ENCODE data around the gene SGCD.

The SGCD gene

DNA sequence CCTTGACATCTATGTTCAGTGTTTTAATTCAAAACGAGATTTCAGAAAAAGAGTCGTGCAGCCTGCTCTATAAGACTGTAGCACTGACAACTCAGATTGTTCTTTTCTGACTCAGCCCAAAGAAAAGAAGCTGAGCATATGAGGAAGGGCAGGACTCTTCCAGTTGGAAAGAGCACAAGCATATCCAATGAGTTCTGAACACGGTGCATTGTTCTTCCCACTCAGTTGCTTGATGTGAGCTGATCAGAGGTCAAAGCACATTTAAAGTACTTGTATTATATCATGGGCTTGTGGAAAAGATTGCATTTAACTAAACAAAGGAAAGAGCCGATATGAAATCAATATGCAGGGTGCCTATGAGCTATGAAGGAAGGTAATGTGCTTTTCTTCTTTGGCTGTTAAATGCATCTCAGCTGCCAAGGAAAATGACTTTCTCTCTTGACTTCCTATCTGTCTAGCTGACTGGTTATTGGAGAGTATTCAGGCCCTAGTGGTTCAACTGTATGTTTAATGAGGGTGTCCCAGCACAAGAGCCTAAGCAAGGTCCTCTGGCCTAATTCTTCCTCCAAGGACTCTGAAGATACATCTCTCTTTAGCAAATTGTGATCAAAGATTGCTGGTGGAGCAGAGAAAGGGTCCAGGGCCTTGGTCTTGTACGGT is 296.5 kb downstream of the SGCD start:
- H3K4me3 ChIP-seq (ENCODE audit: control insufficient read depth in 1 of 7, extremely low read depth in 1 of 7, insufficient read depth in 4 of 7, low read depth in 2 of 7, low read length in 6 of 7) = no peak overlapping the region
- DNase-seq = no peak
- no peaks in the 10 kb centered on the region for H3K36me3 ChIP-seq (ENCODE audit: control insufficient read depth in 4 of 4, insufficient read depth in 4 of 4, low read length in 3 of 4)
- no peaks in the 10 kb centered on the region for H3K9me3 ChIP-seq (ENCODE audit: control extremely low read depth in 1 of 5, control insufficient read depth in 4 of 5, insufficient read depth in 2 of 5, low read depth in 1 of 5, low read length in 4 of 5)
- POLR2A ChIA-PET = no interaction called here
- H3K27ac ChIP-seq (ENCODE audit: insufficient read depth in 1 of 2, low read depth in 1 of 2, low read length in 2 of 2, poor library complexity in 1 of 2, severe bottlenecking in 2 of 2) = no peak overlapping the region
- CTCF ChIA-PET = no interaction called here
- no peaks in the 10 kb centered on the region for H3K4me1 ChIP-seq (ENCODE audit: control extremely low read depth in 1 of 4, control insufficient read depth in 4 of 4, insufficient read depth in 4 of 4, low read length in 3 of 4)
- 97% methylated on average over 3 of the region's 5 CpGs for WGBS (ENCODE audit: insufficient coverage)
- H3K27me3 ChIP-seq (replicated peaks in 2 of 5; ENCODE audit: control insufficient read depth in 4 of 5, insufficient read depth in 5 of 5, low read length in 4 of 5) = no peaks in the 10 kb centered on the region

DNA sequence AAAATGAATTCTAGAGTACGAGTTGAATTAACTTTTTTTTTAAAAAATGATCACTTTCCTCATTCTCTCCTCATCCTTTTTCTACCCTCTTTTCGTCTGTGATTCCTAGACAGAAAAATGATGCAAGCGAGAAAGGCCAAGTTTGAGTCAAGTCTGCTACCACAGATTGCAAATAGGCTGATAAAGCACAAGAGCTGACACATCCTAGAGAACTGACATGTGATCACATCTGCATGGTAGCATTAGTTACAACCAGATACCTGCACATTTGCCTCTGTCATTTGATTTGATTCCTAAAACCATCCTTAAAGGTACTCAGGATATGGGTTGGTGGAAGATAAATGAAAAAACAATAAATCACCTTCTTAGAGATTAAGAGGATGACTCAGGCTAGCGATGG is 297.7 kb downstream of the SGCD start:
- H3K27me3 ChIP-seq (replicated peaks in 2 of 5; ENCODE audit: control insufficient read depth in 4 of 5, insufficient read depth in 5 of 5, low read length in 4 of 5) = no peaks in the 10 kb centered on the region
- H3K4me3 ChIP-seq (ENCODE audit: control insufficient read depth in 1 of 7, extremely low read depth in 1 of 7, insufficient read depth in 4 of 7, low read depth in 2 of 7, low read length in 6 of 7) = no peak overlapping the region
- ChIA-PET POLR2A (no interaction called here), CTCF (no interaction called here)
- no peak overlapping the region for H3K27ac ChIP-seq (ENCODE audit: insufficient read depth in 1 of 2, low read depth in 1 of 2, low read length in 2 of 2, poor library complexity in 1 of 2, severe bottlenecking in 2 of 2)
- H3K36me3 ChIP-seq (ENCODE audit: control insufficient read depth in 4 of 4, insufficient read depth in 4 of 4, low read length in 3 of 4) = no peaks in the 10 kb centered on the region
- 100% methylated on average over 2 of the region's 4 CpGs for WGBS (ENCODE audit: insufficient coverage)
- DNase-seq = no peak
- no peaks in the 10 kb centered on the region for H3K9me3 ChIP-seq (ENCODE audit: control extremely low read depth in 1 of 5, control insufficient read depth in 4 of 5, insufficient read depth in 2 of 5, low read depth in 1 of 5, low read length in 4 of 5)
- no peaks in the 10 kb centered on the region for H3K4me1 ChIP-seq (ENCODE audit: control extremely low read depth in 1 of 4, control insufficient read depth in 4 of 4, insufficient read depth in 4 of 4, low read length in 3 of 4)

DNA sequence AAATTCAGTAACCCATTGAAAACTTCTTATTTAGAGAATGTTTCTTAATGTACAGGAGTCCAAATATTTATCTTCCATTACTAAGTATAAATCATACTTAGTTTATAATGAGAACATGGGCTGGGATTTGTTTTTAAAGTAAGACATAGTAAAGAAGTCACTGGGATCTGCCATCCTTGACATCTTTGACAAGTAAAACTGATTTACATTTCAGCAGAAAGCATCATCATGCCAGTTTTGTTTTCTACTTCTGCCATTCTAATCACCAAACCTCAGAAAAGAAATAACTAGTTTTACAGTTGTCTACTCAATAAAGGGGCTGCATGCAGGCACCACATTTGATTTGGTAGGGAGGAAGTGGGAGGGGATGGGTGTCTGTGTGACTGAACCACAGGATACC is 301.5 kb downstream of the SGCD start:
- Histone ChIP-seq H3K27me3 (replicated peaks in 2 of 5; ENCODE audit: control insufficient read depth in 4 of 5, insufficient read depth in 5 of 5, low read length in 4 of 5) (no peaks in the 10 kb centered on the region), H3K4me3 (ENCODE audit: control insufficient read depth in 1 of 7, extremely low read depth in 1 of 7, insufficient read depth in 4 of 7, low read depth in 2 of 7, low read length in 6 of 7) (no peak overlapping the region), H3K36me3 (ENCODE audit: control insufficient read depth in 4 of 4, insufficient read depth in 4 of 4, low read length in 3 of 4) (no peaks in the 10 kb centered on the region), H3K27ac (ENCODE audit: insufficient read depth in 1 of 2, low read depth in 1 of 2, low read length in 2 of 2, poor library complexity in 1 of 2, severe bottlenecking in 2 of 2) (no peak overlapping the region), H3K4me1 (ENCODE audit: control extremely low read depth in 1 of 4, control insufficient read depth in 4 of 4, insufficient read depth in 4 of 4, low read length in 3 of 4) (no peaks in the 10 kb centered on the region), H3K9me3 (ENCODE audit: control extremely low read depth in 1 of 5, control insufficient read depth in 4 of 5, insufficient read depth in 2 of 5, low read depth in 1 of 5, low read length in 4 of 5) (no peaks in the 10 kb centered on the region)
- ChIA-PET POLR2A (no interaction called here), CTCF (no interaction called here)
- no peak for DNase-seq

DNA sequence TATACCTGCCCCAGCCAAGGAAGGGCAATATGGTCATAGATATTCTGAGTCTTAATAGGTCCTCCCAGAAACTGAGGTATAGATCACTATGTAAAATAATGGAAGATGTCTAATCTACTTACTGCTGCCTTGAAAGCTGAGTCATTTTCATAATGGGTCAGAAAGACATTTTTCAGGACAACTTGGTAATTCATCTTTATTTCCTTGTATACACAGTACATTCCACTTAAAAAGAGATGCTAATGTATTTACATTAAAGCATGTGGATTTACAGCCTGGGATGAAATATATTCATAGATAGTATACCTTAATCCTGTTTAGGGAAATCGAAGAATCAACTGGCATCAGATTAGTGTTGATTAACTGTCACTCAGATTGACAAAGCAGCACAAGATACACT is 304.0 kb downstream of the SGCD start:
- CTCF ChIA-PET = no interaction called here
- Histone ChIP-seq H3K4me1 (ENCODE audit: control extremely low read depth in 1 of 4, control insufficient read depth in 4 of 4, insufficient read depth in 4 of 4, low read length in 3 of 4) (no peaks in the 10 kb centered on the region), H3K27ac (ENCODE audit: insufficient read depth in 1 of 2, low read depth in 1 of 2, low read length in 2 of 2, poor library complexity in 1 of 2, severe bottlenecking in 2 of 2) (no peak overlapping the region), H3K4me3 (ENCODE audit: control insufficient read depth in 1 of 7, extremely low read depth in 1 of 7, insufficient read depth in 4 of 7, low read depth in 2 of 7, low read length in 6 of 7) (no peak overlapping the region), H3K36me3 (ENCODE audit: control insufficient read depth in 4 of 4, insufficient read depth in 4 of 4, low read length in 3 of 4) (no peaks in the 10 kb centered on the region), H3K9me3 (ENCODE audit: control extremely low read depth in 1 of 5, control insufficient read depth in 4 of 5, insufficient read depth in 2 of 5, low read depth in 1 of 5, low read length in 4 of 5) (no peaks in the 10 kb centered on the region), H3K27me3 (replicated peaks in 2 of 5; ENCODE audit: control insufficient read depth in 4 of 5, insufficient read depth in 5 of 5, low read length in 4 of 5) (no peaks in the 10 kb centered on the region)
- no CpG with 5 or more reads among the region's 1 CpG for WGBS (ENCODE audit: insufficient coverage)
- POLR2A ChIA-PET = interaction anchor here (0.6 kb wide), 1 partner anchor 225 kb away, joined by 5 read pairs; no protein-coding TSS in a partner anchor
- DNase-seq = no peak

DNA sequence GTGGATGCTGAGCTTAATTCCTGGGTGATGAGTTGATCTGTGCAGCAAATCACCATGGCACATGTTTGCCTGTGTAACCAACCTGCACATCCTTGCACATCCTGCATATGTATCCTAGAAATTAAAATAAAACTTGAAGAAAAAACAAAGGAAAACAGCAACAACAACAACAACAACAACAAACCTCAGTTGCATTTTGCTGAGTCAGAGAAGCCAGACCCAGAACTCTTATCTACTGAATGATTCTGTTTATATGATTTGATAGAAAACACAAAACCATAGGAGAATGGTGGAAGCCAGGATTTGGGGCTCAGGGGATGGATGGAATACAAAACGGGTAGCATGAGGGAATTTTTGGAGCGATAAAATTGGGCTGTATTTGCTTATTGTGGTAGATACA is 307.3 kb downstream of the SGCD start:
- H3K9me3 ChIP-seq (ENCODE audit: control extremely low read depth in 1 of 5, control insufficient read depth in 4 of 5, insufficient read depth in 2 of 5, low read depth in 1 of 5, low read length in 4 of 5) = no peaks in the 10 kb centered on the region
- ChIA-PET POLR2A (no interaction called here), CTCF (interaction anchor here (0.7 kb wide), 1 partner anchor 16 kb away, joined by 3 read pairs; no protein-coding TSS in a partner anchor)
- H3K4me1 ChIP-seq (ENCODE audit: control extremely low read depth in 1 of 4, control insufficient read depth in 4 of 4, insufficient read depth in 4 of 4, low read length in 3 of 4) = no peaks in the 10 kb centered on the region
- H3K4me3 ChIP-seq (ENCODE audit: control insufficient read depth in 1 of 7, extremely low read depth in 1 of 7, insufficient read depth in 4 of 7, low read depth in 2 of 7, low read length in 6 of 7) = no peak overlapping the region
- H3K27me3 ChIP-seq (replicated peaks in 2 of 5; ENCODE audit: control insufficient read depth in 4 of 5, insufficient read depth in 5 of 5, low read length in 4 of 5) = no peaks in the 10 kb centered on the region
- DNase-seq = no peak
- no peak overlapping the region for H3K27ac ChIP-seq (ENCODE audit: insufficient read depth in 1 of 2, low read depth in 1 of 2, low read length in 2 of 2, poor library complexity in 1 of 2, severe bottlenecking in 2 of 2)
- WGBS (ENCODE audit: insufficient coverage) = 100% methylated on average over 1 of the region's 2 CpGs
- no peaks in the 10 kb centered on the region for H3K36me3 ChIP-seq (ENCODE audit: control insufficient read depth in 4 of 4, insufficient read depth in 4 of 4, low read length in 3 of 4)

DNA sequence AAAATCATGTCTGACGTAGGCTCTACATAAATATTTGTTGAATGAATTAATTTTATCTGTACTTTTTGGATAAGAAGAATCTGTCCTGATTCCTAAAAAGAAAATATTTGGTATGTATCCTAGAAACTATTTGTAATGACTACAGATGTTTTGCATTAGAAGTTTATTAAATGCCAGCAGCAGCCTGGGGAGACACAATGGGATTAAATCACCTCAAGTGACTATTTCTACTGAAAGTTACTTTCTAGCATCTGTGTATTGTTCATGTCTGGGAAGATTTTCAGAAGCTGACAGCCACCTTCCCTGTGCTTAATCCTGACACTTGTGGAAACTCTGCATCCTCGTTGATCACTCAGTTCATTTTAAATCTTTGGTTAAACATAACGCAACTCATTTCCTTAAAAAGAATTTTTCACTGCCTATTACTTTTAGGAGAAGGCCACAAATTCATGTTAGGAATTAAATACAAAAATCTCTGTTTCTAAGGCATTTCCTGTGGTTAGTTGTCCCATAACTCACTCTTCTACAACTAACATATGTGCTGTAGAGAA is 313.8 kb downstream of the SGCD start:
- Histone ChIP-seq H3K27ac (ENCODE audit: insufficient read depth in 1 of 2, low read depth in 1 of 2, low read length in 2 of 2, poor library complexity in 1 of 2, severe bottlenecking in 2 of 2) (no peak overlapping the region), H3K36me3 (ENCODE audit: control insufficient read depth in 4 of 4, insufficient read depth in 4 of 4, low read length in 3 of 4) (no peaks in the 10 kb centered on the region), H3K4me1 (ENCODE audit: control extremely low read depth in 1 of 4, control insufficient read depth in 4 of 4, insufficient read depth in 4 of 4, low read length in 3 of 4) (no peaks in the 10 kb centered on the region), H3K27me3 (replicated peaks in 2 of 5; ENCODE audit: control insufficient read depth in 4 of 5, insufficient read depth in 5 of 5, low read length in 4 of 5) (no peaks in the 10 kb centered on the region), H3K9me3 (ENCODE audit: control extremely low read depth in 1 of 5, control insufficient read depth in 4 of 5, insufficient read depth in 2 of 5, low read depth in 1 of 5, low read length in 4 of 5) (no peaks in the 10 kb centered on the region), H3K4me3 (ENCODE audit: control insufficient read depth in 1 of 7, extremely low read depth in 1 of 7, insufficient read depth in 4 of 7, low read depth in 2 of 7, low read length in 6 of 7) (no peak overlapping the region)
- POLR2A ChIA-PET = no interaction called here
- CTCF ChIA-PET = no interaction called here
- DNase-seq = no peak
- WGBS (ENCODE audit: insufficient coverage) = no CpG with 5 or more reads among the region's 3 CpGs

DNA sequence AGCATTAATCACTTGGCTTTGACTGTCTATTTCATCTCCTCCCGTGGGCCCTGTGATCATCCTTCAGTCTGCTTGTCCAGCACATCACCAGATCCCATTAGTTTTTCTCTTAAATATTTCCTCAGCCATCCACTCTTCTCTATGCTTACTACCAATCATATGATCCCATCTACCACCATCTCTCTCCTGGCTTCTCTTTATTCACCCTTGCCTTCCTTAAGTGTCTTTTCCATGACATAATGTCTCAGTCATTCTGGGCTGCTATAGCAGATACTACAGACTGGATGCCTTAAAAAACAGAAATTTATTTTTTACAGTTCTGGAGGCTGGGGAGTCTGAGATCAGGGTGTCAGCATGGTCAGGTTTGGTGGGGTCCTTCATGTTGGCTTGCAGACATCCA is 314.7 kb downstream of the SGCD start:
- Histone ChIP-seq H3K4me3 (ENCODE audit: control insufficient read depth in 1 of 7, extremely low read depth in 1 of 7, insufficient read depth in 4 of 7, low read depth in 2 of 7, low read length in 6 of 7) (no peak overlapping the region), H3K9me3 (ENCODE audit: control extremely low read depth in 1 of 5, control insufficient read depth in 4 of 5, insufficient read depth in 2 of 5, low read depth in 1 of 5, low read length in 4 of 5) (no peaks in the 10 kb centered on the region), H3K36me3 (ENCODE audit: control insufficient read depth in 4 of 4, insufficient read depth in 4 of 4, low read length in 3 of 4) (no peaks in the 10 kb centered on the region), H3K27me3 (replicated peaks in 2 of 5; ENCODE audit: control insufficient read depth in 4 of 5, insufficient read depth in 5 of 5, low read length in 4 of 5) (no peaks in the 10 kb centered on the region), H3K4me1 (ENCODE audit: control extremely low read depth in 1 of 4, control insufficient read depth in 4 of 4, insufficient read depth in 4 of 4, low read length in 3 of 4) (no peaks in the 10 kb centered on the region), H3K27ac (ENCODE audit: insufficient read depth in 1 of 2, low read depth in 1 of 2, low read length in 2 of 2, poor library complexity in 1 of 2, severe bottlenecking in 2 of 2) (no peak overlapping the region)
- DNase-seq = no peak
- ChIA-PET CTCF (no interaction called here), POLR2A (no interaction called here)
- WGBS (ENCODE audit: insufficient coverage) = 100% methylated on average over 1 of the region's 1 CpG

Measured in common myeloid progenitor, CD34-positive (primary cell).